ENCODE results near the gene HAP1.
A peak's percentile ranks its signal among the peaks of the same experiment; 100 is the strongest.

The HAP1 gene

DNA sequence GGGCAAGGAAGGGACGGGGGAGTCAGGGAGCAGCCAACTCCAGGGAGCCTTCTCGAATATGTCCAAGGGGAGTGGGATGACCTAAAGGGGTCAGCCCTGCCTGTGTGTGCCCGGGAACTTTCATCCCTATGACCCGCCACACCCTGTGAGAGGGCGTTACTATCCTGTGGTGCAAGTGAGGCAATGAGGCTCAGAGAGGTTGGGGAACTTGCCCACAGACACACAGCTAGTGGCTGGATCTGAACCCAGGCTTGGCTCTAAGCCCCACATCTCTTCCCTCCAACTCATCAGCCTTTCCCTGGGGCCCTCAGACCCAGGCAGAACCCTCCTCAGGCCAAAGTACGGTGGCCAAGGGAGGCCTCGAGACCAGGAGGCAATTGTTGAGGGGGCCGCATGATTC lies 28.9 kb upstream of the HAP1 start:
- DNase-seq (ENCODE audit: low read depth) = no peak

DNA sequence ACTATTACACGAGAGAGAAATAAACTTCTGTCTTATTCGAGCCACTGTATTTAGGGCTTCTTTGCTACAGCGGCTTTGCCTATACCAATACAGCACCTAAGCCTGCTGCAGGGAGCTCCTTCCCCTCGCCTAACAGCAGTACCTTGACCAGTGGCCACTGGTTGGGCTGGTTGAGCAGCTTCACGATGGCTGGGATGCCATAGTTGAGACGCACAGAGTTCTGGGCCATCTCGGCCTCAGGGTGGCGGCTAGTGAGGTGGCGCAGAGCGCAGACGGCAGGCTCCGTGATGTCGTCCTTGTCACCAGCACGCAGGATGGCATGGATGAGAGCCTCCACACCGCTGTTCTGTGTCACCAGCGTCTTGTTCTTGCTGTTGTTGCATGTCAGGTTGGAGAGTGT lies 28.4 kb upstream of the HAP1 start:
- no peak for DNase-seq (ENCODE audit: low read depth)

- no peak for DNase-seq (ENCODE audit: low read depth)
Measured at GRCh38 chr17:41762391-41762790, 27.9 kb upstream of the HAP1 start.

DNA sequence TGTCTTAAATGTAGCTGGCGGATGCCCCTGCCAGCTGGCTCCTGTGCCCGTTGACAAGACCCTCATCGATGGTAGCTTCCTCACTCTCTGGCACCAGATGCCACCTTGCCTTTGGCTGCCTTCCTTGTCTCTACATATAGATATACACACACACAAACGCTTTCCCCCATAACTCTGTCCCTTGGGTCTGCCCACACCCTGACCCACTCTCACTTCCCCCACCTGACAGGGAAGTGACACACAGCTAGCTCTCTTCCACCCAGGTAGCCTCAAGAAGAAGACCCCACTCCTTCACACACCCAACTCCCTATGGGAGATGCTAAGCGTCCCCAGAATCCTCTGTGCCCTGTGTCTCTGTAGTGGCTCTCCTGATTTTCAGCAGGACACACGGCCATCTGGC lies 26.4 kb upstream of the HAP1 start:
- no peak for DNase-seq (ENCODE audit: low read depth)

DNA sequence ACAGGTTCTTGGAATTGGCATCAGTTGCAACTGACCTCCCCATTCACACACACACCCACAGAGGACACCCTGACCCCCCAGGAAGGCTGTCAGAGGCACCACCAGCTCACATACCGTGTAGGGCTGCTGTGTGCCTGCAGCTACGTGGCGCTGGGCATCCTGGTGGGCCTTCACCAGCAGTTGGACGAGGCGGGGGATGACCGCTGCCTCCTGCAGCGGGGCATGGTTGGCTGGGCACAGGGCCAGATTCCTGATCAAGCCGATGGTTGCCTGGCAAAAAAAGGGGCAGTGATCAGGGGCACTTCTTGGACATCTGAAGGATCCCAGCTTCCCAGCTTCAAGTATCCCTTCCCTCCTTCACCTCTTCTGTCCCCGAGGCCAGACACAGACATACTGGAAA lies 24.2 kb upstream of the HAP1 start:
- DNase-seq (ENCODE audit: low read depth) = no peak

- DNase-seq (ENCODE audit: low read depth) = no peak
Measured at GRCh38 chr17:41754066-41754465, 19.6 kb upstream of the HAP1 start.

DNA sequence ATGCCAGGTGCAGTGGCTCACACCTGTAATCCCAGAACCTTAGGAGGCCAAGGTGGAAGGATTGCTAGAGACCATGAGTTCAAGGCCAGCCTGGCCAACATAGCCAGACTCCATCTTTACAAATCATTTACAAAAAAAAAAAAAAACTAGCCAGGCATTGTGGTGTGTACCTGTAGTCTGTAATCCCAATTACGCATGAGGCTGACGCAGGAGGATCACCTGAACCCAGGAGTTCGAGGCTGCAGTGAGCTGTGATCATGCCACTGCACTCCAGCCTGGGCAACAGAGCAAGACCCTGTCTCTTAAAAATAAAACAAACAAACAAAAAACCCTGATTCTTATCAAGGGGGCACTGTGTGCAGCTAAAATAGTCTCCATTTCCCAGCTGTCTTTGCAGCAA lies 16.8 kb upstream of the HAP1 start:
- no peak for DNase-seq (ENCODE audit: low read depth)

- no peak for DNase-seq (ENCODE audit: low read depth)
Measured at GRCh38 chr17:41750862-41751261, 16.4 kb upstream of the HAP1 start.

DNA sequence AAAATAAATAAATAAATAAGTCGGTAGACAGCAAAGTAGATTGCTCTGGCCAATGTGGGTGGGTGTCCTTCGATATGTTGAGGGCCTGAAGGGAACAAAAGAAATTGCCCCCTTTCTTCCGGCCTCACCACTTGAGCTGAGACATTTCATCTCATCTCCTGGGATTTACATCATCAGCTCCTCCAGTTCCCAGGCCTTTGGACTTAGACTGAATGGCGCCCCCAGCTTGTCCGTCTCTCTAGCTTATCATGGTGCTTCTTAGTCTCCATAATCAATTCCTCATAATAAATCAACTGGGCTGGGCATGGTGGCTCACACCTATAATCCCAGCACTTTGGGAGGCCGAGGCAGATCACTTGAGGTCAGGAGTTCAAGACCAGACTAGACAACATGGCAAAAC lies 13.8 kb upstream of the HAP1 start:
- DNase-seq (ENCODE audit: low read depth) = no peak

- no peak for DNase-seq (ENCODE audit: low read depth)
Measured at GRCh38 chr17:41741709-41742108, 7.3 kb upstream of the HAP1 start.

GRCh38 chr17:41740506-41740905 lies 6.1 kb upstream of the HAP1 start:
- no peak for DNase-seq (ENCODE audit: low read depth)

GRCh38 chr17:41739661-41740352 lies 5.4 kb upstream of the HAP1 start:
- peak; percentile 29 for DNase-seq (ENCODE audit: low read depth)

DNA sequence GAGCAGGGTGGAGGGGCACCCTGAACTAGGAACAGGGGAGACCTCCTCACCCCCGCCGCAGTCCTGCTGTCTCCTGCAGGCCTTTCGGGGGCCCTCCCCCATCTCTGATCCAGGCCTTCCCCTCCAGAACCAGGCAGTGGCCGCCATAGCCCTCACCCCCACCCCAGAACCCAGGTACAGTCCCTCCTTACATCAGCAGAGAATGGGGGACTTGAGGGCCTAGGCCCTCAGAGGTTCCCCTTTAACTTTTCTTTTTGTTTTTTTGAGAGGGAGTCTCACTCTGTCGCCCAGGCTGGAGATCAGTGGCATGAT lies 4.3 kb upstream of the HAP1 start:
- DNase-seq (ENCODE audit: low read depth) = no peak

- peak; percentile 44 for DNase-seq (ENCODE audit: low read depth)
Measured at GRCh38 chr17:41738077-41738800, 3.8 kb upstream of the HAP1 start.

- no peak for DNase-seq (ENCODE audit: low read depth)
Measured at GRCh38 chr17:41737680-41738023, 3.2 kb upstream of the HAP1 start.

DNA sequence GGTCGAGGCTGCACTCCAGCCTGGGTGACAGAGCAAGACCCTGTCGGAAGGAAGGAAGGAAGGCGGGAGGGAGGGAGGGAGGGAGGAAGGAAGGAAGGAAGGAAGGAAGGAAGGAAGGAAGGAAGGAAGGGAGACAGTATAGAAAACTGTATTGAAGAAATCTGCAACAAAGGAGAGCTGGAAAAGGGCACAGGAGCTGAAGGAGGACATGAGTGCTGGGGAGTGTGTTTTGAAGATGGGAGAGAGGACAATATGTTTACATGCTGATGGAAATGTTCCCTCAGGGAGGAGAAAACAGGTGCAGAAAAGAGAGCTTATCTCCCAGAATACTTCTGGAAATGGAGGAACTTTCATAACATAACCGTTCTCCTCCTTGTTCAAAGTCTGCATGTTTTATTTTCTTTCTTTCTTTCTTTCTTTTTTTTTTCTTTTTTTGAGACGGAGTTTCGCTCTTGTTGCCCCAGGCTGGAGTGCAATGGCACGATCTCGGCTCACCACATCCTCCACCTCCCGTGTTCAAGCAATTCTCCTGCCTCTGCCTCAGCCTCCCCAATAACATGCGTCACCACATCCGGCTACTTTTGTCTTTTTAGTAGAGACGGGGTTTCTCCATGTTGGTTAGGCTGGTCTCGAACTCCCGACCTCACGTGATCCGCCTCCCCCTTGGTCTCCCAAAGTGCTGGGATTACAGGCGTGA lies 2.7 kb upstream of the HAP1 start:
- DNase-seq (ENCODE audit: low read depth) = no peak

- no peak for DNase-seq (ENCODE audit: low read depth)
Measured at GRCh38 chr17:41735744-41736143, 1.3 kb upstream of the HAP1 start.

DNA sequence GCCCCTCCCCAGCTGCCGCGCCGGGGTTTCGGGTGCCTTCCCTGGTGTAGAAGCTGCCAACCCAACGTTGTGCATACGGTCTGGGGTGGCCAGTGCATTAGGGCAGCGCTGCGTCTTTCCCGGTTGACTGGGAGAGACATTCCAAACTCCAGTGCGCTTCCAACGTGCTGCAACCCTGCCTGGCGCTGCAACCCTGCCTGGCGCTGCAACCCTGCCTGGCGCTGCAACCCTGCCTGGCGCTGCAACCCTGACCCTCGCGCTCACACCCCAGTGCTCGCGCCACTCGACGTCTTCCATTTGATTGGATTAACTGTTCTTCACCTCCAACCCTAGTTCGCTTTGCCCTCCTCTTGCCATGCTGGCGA lies 488 bp upstream of the HAP1 start:
- no peak for DNase-seq (ENCODE audit: low read depth)

- DNase-seq (ENCODE audit: low read depth) = no peak
Measured at GRCh38 chr17:41733348-41734138, 900 bp downstream of the HAP1 start.

DNA sequence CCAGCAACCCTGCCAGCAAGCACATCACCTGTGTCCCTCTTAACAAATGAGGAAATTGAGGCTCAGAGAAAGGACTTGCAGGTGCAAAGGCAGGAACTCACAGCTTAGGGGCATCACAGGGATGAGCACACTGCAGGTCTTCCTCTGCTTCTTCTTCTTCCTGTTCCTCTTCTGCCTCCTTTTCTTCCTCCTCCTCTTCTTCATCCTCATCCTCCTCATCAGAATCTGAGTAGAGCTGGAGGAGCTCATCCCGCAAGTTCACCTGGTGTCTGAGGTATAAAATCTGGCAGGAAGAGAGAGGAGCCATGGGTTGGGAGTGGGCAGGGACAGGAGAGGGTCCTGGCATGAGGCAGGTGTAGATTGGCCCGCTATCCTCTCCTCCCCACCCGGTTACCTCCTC lies 2.6 kb downstream of the HAP1 start:
- DNase-seq (ENCODE audit: low read depth) = no peak

GRCh38 chr17:41730479-41730878 lies 4.0 kb downstream of the HAP1 start:
- no peak for DNase-seq (ENCODE audit: low read depth)

GRCh38 chr17:41728056-41728455 lies 6.4 kb downstream of the HAP1 start:
- no peak for DNase-seq (ENCODE audit: low read depth)

DNA sequence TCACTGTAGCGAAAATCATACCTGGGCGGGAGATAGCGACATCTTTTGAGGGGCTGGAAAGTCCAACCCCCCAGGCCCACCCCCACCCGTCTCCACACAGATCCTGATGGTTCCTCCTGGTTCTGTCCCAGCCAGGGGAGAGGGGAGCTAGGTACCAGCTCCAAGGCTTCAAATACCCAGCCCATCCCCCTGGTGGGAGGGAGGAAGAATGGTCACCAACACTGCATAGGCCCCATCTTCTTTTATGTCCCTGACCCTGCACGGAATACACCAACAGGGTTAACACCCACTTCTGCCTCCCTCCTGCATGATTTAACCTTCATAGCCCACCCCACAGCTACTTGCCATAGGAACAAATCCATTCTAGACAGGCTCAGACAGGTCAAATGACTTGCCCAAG lies 9.3 kb downstream of the HAP1 start:
- DNase-seq (ENCODE audit: low read depth) = no peak
